Measurements from ENCODE around the gene C16orf89. TPM values are rescaled to one million over a fixed set of nuclear protein-coding genes. Genes with fewer than 3 reads are reported as not detected.
A peak's percentile ranks its signal among the peaks of the same experiment; 100 is the strongest.
"Not testable (repeated sequence)": the region's sequence is repeated elsewhere in the genome, so short reads cannot be mapped to it uniquely, and the experiment has no call there.

C16orf89 gene
- total RNA-seq, 1 donor from 2014 or later = not detected

- DNase-seq (ENCODE audit: low spot score) = no peak
- ATAC-seq = no peak
Measured at GRCh38 chr16:5062790-5063765, 2.7 kb downstream of the C16orf89 start.

- DNase-seq (ENCODE audit: low spot score) (no peak), ATAC-seq (no peak)
Measured at GRCh38 chr16:5062051-5062450, 3.7 kb downstream of the C16orf89 start.

GRCh38 chr16:5060073-5060641, 5.6 kb downstream of the C16orf89 start:
- DNase-seq (ENCODE audit: low spot score) = no peak
- no peak for ATAC-seq

GRCh38 chr16:5059386-5060072, 6.2 kb downstream of the C16orf89 start:
- no peak for DNase-seq (ENCODE audit: low spot score)

DNA sequence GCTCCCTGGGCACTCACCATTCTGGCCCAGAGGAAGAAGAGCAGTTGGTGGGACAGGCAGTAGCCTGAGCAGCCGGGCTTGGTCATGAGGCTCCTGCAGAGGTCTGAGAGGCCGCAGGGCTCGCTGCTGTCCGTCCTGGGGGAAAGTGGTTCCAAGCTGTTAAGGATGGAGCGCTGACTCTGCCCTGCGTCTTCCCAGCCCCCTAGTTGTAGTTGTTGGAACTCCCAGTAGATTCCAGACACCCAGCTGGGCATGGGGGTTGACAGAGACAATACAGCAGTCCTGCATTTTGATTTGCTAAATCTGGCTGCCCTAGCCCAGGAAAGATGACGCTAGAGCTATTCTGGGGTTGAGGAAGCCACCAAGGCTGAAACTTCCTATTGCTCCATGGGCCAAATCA, 7.3 kb downstream of the C16orf89 start:
- ATAC-seq = no peak
- DNase-seq (ENCODE audit: low spot score) = no peak

More at GRCh38 chr16:5059386-5060072, 6.2 kb downstream of the C16orf89 start:
- no peak for ATAC-seq

DNA sequence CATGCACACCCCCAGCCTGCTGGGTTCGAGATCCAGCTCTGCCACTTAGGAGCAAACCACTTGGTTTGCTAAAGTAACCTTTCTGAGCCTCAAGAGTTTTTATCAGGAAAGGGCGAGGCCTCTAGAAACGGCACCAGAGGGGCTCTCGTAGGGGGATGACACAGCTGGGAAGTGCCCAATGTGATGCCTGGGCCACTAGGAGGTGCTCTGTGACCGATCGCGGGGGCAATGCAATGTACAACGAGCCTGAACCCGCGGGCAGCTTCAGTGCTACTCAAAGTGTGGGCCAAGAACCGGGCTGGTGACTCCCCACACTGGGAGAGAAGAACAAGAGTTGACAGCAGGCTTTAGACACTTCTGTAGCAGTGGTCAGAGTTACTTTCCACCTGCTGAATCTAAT, 9.4 kb downstream of the C16orf89 start:
- DNase-seq (ENCODE audit: low spot score) = no peak
- peak; percentile 40 for ATAC-seq

DNA sequence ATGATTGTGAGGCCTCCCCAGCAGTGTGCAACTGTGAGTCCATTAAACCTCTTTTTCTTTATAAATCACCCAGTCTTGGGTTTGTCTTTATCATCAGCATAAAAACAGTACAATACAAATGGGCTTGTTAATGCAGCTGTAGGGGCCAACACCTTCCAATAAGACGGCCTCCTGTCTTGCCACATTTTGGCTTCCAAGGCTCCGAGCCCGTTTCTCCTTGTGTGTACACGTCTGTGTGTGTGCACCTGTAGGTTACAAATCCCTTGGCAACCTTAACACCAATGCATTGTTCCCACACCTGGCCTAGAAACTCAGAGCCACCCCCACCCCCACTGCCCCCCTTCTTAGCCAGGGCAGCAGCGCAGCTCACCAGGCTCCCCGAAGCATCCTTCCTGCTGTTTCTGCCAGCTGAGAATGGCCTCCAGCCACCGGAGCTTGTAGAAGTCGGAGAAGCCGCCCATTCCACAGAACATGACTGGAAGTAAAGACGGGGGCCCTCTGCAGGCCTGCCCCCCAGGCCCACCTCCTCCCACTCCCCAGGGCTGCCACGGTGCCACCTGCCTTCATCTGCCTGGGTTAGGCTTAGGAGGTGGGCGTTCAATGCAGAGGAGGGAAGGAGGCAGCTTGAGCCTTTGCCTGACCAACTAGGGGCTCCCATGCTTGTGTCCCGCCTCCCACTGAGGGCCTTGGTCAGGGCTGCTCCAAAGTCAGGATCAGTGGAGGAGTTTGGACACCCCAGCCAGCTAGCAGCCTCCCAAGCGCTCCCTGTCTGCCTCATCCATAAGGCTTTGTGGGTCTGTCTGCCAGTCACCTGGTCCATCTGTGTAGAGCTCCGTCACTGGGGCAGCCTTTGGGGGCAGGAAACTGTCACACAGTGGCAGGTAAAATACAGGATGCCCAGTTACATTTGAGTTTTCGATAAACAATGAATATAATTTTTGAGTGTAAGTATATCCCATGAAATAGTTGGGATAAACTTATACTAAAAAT, 10.6 kb downstream of the C16orf89 start:
- ATAC-seq = no peak
- DNase-seq (ENCODE audit: low spot score) = no peak

- DNase-seq (ENCODE audit: low spot score) (no peak), ATAC-seq (no peak)
Measured at GRCh38 chr16:5046914-5047313, 18.8 kb downstream of the C16orf89 start.

DNA sequence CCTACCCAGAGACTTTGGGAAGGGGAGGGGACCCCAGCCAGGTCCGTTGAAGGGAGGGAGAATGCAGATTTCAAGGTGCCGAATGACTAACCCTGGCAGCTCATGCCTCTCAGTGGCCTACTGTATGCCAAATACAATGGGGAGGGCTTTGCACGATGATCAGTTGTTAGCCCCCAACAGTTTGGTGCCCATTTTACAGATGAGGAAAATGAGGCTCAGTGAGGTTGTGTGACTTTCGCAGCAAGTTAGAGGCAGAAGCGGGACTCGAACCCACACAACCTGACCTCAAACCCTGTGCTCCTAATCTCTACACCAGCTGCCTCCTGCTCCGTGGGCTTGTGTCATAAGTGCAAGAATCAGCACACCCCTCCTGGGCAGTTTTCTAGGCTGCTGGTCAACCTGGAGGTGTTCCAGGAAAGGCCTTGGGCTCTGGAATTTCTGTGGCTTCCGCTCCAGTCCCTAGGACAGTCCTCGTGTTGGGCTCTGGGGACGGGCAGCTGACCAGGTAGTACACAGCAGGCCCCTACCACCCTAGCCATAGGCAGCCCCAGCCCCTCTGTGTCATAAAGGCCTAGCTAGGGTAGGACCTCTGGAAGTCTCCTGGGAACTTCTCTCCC, 20.1 kb downstream of the C16orf89 start:
- ATAC-seq (no peak), DNase-seq (ENCODE audit: low spot score) (no peak)

DNA sequence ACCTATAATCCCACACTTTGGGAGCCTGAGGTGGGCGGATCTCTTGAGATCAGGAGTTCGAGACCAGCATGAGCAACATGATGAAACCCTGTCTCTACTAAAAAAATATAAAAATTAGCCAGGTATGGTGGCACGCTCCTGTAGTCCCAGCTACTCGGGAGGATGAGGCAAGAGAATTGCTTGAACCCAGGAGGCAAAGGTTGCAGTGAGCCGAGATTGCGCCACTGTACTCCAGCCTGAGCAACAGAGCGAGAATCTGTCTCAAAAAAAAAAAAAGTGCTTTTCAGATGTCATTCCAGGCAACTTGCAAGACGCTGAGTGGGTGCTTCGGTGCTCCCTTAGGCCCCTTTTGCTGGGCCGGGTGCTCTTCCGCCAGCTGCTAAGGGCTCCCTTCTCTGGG, 21.2 kb downstream of the C16orf89 start:
- ATAC-seq; DNase-seq (ENCODE audit: low spot score): not testable (repeated sequence)

- no peak for DNase-seq (ENCODE audit: low spot score)
Measured at GRCh38 chr16:5044011-5044540, 21.7 kb downstream of the C16orf89 start.

DNA sequence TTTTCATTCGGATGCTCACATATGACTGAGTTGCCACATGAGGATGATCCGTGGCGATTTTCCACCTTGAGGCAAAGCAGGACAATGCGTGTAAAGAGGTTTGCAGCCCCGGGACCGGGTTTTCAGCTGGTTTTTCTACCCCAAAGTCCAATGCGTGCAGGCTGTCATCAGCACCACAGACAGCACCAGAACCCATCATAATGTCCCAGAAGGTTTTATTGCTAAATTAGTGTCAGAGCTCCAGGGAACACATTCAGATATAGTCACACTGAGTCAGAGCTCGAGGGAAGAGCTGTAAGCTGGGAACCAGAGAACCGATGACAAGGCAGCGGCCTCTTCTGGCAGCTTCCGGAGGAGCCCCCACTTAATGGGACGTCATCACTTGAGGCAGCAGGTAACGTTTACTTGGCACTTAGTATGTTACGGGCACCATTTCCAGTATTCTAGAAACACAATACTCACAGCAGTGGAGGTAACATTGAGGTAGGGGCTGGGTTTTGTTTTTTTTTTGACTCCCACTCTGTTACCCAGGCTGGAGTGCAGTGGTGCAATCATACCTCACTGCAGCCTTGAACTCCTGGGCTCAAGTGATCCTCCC, 23.1 kb downstream of the C16orf89 start:
- DNase-seq (ENCODE audit: low spot score) (no peak), ATAC-seq (no peak)

More at GRCh38 chr16:5044011-5044540, 21.7 kb downstream of the C16orf89 start:
- ATAC-seq = no peak

- no peak for ATAC-seq
- DNase-seq (ENCODE audit: low spot score) = no peak
Measured at GRCh38 chr16:5041600-5042133, 24.1 kb downstream of the C16orf89 start.

GRCh38 chr16:5040451-5040850, 25.3 kb downstream of the C16orf89 start:
- no peak for ATAC-seq
- DNase-seq (ENCODE audit: low spot score) = no peak

GRCh38 chr16:5036228-5037156, 29.3 kb downstream of the C16orf89 start:
- ATAC-seq (no peak), DNase-seq (ENCODE audit: low spot score) (no peak)

- no peak for ATAC-seq
- no peak for DNase-seq (ENCODE audit: low spot score)
Measured at GRCh38 chr16:5035909-5036227, 29.9 kb downstream of the C16orf89 start.

GRCh38 chr16:5034167-5034523, 31.6 kb downstream of the C16orf89 start:
- ATAC-seq (no peak), DNase-seq (ENCODE audit: low spot score) (no peak)
